GM13977 (cell line): ENCODE results near the gene CHD2.
A peak's percentile ranks its signal among the peaks of the same experiment; 100 is the strongest.
"Not testable (repeated sequence)": the region's sequence is repeated elsewhere in the genome, so short reads cannot be mapped to it uniquely, and the experiment has no call there.

Source experiments
- DNase-seq: peaks from one replicate; pipeline ENCODE4 v3.0.0; 2012; ENCODE audit warnings: low spot score
- CTCF ChIP-seq: IDR thresholded peaks from 2 replicates; pipeline ENCODE4 v1.5.1; 2012; ENCODE audit warnings: mild to moderate bottlenecking, control low read depth; ENCODE audit not compliant: insufficient read depth; ENCODE audit errors: extremely low read depth, missing control alignments
- in situ Hi-C: fragments of 300-500 bp; cut with MboI; formaldehyde crosslinking; loops from one replicate; pipeline ENCODE4 v1.12.0; 2022; ENCODE audit warnings: low sequenced_read_pairs, low pct_unique_long_range_greater_than_20kb, mixed read lengths, inconsistent platforms; ENCODE audit not compliant: unreplicated experiment

CHD2 gene

GRCh38 chr15:93029836-93030429 lies 129.8 kb downstream of the CHD2 start:
- in situ Hi-C loops: loop anchor here (10.0 kb wide), 1 partner anchor 1095 kb away; no protein-coding TSS in a partner anchor
- peak; percentile 33 for DNase-seq

GRCh38 chr15:93030430-93031102 lies 130.4 kb downstream of the CHD2 start:
- in situ Hi-C loops: no loop called here
- peak; percentile 82 for TF ChIP-seq CTCF
- peak; percentile 90 for DNase-seq

More at GRCh38 chr15:93029836-93030429, 129.8 kb downstream of the CHD2 start:
- no peak for TF ChIP-seq CTCF

- TF ChIP-seq CTCF: no peak
- no peak for DNase-seq
- in situ Hi-C loops: no loop called here
Observed at GRCh38 chr15:93031103-93031464, 131.0 kb downstream of the CHD2 start.

- in situ Hi-C loops, DNase-seq: not testable (repeated sequence)
Observed at GRCh38 chr15:93031557-93032384, 131.6 kb downstream of the CHD2 start.

- peak; percentile 12 for DNase-seq
- in situ Hi-C loops: not testable (repeated sequence)
Observed at GRCh38 chr15:93032515-93033206, 132.5 kb downstream of the CHD2 start.

- no peak for TF ChIP-seq CTCF
- DNase-seq: peak; percentile 15
- in situ Hi-C loops: no loop called here
Observed at GRCh38 chr15:93033434-93034045, 133.4 kb downstream of the CHD2 start.

GRCh38 chr15:93034512-93034911 lies 134.4 kb downstream of the CHD2 start:
- DNase-seq: peak; percentile 13
- no peak for TF ChIP-seq CTCF
- in situ Hi-C loops: no loop called here
